ENCODE results near the gene OR51I2. TPM values are rescaled to one million over a fixed set of nuclear protein-coding genes. Genes with fewer than 3 reads are reported as not detected.

Gene OR51I2
- total RNA-seq, 1 experiment from 2014 or later = not detected

DNA sequence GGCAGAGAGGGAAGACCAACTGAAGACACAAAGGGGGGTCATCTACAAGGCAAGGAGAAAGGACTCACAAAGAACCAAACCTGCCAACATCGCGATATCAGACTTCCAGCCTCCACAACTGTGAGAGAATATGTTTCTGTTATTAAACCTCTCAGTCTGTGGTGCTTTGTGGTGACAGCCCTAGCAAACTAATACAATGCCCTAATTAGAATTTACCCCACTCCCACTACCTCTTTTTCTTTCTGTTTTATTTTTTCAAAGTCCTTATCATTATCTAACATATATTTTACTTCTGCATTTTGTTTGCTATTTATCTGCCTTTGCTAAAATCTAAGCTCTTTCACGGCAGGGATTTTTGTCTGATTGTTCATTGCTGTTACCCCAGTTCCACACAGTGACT is 36.9 kb downstream of the OR51I2 start:
- Histone ChIP-seq H2BK20ac (ENCODE audit: low read depth, low read length, poor library complexity, severe bottlenecking) (no peak overlapping the region), H4K20me1 (ENCODE audit: control insufficient read depth, insufficient read depth, insufficient read length) (no peaks in the 10 kb centered on the region), H3K23ac (ENCODE audit: insufficient read length, low read depth, low read length) (no peak overlapping the region), H2BK5ac (ENCODE audit: insufficient read length, low read length) (no peak overlapping the region), H3K27me3 (ENCODE audit: insufficient read depth, low read length) (no peaks in the 10 kb centered on the region), H2BK12ac (ENCODE audit: insufficient read length, low read depth, low read length) (no peak overlapping the region), H3K27ac (ENCODE audit: insufficient read length, low read depth, low read length) (no peak overlapping the region), H3K4me2 (ENCODE audit: insufficient read depth, insufficient read length, low read length) (no peak overlapping the region), H3K56ac (ENCODE audit: insufficient read length, low read depth, low read length) (no peak overlapping the region), H4K5ac (ENCODE audit: insufficient read length, low read depth, low read length) (no peak overlapping the region), H2BK15ac (ENCODE audit: low read depth, low read length) (no peak overlapping the region), H2BK120ac (ENCODE audit: low read depth, low read length, poor library complexity, severe bottlenecking) (no peak overlapping the region), H3K9ac (ENCODE audit: extremely low read depth, insufficient read length, low read length) (no peak overlapping the region), H3T11ph (ENCODE audit: low read length) (no peak overlapping the region), H3K79me1 (ENCODE audit: insufficient read depth, low read depth, low read length, poor library complexity, severe bottlenecking) (no peaks in the 10 kb centered on the region), H3K79me2 (ENCODE audit: insufficient read depth, low read length) (no peaks in the 10 kb centered on the region), H3K9me3 (ENCODE audit: control insufficient read depth, low read depth, low read length) (no peaks in the 10 kb centered on the region), H3K4me1 (ENCODE audit: insufficient read depth, low read length) (no peaks in the 10 kb centered on the region), H4K8ac (replicated peaks; ENCODE audit: insufficient read length, low read depth, low read length) (no peak overlapping the region), H3K4ac (ENCODE audit: low read depth, low read length) (no peak overlapping the region), H2AFZ (ENCODE audit: low read length) (no peak overlapping the region), H2AK5ac (ENCODE audit: insufficient read length, low read length) (no peak overlapping the region), H3K14ac (ENCODE audit: insufficient read depth, low read length) (no peak overlapping the region), H3K23me2 (ENCODE audit: insufficient read length, low read depth, low read length, poor library complexity, severe bottlenecking) (no peaks in the 10 kb centered on the region), H3K18ac (ENCODE audit: insufficient read length, low read depth, low read length) (no peak overlapping the region), H4K91ac (ENCODE audit: insufficient read length, low read depth, low read length) (no peak overlapping the region)
- Mint-ChIP-seq H3K27ac (no peak overlapping the region), H3K9me3 (no peaks in the 10 kb centered on the region), H3K36me3 (ENCODE audit: insufficient read depth in 1 of 3, low read depth in 3 of 3) (no peaks in the 10 kb centered on the region), H3K4me1 (peaks cover 0 to 3% of the 10 kb centered on the region in 2 experiments; a peak in 1 of 4 replicates), H3K27me3 (ENCODE audit: low read depth) (no peaks in the 10 kb centered on the region), H3K4me3 (no peak overlapping the region)
- no CpG with 5 or more reads among the region's 3 CpGs for WGBS (ENCODE audit: extremely low coverage, insufficient read length, low lambda C conversion rate)
- TF ChIP-seq, protein P1, sequence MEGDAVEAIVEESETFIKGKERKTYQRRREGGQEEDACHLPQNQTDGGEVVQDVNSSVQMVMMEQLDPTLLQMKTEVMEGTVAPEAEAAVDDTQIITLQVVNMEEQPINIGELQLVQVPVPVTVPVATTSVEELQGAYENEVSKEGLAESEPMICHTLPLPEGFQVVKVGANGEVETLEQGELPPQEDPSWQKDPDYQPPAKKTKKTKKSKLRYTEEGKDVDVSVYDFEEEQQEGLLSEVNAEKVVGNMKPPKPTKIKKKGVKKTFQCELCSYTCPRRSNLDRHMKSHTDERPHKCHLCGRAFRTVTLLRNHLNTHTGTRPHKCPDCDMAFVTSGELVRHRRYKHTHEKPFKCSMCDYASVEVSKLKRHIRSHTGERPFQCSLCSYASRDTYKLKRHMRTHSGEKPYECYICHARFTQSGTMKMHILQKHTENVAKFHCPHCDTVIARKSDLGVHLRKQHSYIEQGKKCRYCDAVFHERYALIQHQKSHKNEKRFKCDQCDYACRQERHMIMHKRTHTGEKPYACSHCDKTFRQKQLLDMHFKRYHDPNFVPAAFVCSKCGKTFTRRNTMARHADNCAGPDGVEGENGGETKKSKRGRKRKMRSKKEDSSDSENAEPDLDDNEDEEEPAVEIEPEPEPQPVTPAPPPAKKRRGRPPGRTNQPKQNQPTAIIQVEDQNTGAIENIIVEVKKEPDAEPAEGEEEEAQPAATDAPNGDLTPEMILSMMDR (conservative IDR thresholded peaks at IDR 0.05) = no peak
- no peak for DNase-seq
